ENCODE data around the gene CNTNAP2. TPM values are rescaled to one million over a fixed set of nuclear protein-coding genes. Genes with fewer than 3 reads are reported as not detected.

CNTNAP2 gene
- total RNA-seq, 2 donors from 2014 or later, result 171 to 228 TPM

GRCh38 chr7:146285418-146285817 is 168.8 kb downstream of the CNTNAP2 start:
- TF ChIP-seq, protein P1, sequence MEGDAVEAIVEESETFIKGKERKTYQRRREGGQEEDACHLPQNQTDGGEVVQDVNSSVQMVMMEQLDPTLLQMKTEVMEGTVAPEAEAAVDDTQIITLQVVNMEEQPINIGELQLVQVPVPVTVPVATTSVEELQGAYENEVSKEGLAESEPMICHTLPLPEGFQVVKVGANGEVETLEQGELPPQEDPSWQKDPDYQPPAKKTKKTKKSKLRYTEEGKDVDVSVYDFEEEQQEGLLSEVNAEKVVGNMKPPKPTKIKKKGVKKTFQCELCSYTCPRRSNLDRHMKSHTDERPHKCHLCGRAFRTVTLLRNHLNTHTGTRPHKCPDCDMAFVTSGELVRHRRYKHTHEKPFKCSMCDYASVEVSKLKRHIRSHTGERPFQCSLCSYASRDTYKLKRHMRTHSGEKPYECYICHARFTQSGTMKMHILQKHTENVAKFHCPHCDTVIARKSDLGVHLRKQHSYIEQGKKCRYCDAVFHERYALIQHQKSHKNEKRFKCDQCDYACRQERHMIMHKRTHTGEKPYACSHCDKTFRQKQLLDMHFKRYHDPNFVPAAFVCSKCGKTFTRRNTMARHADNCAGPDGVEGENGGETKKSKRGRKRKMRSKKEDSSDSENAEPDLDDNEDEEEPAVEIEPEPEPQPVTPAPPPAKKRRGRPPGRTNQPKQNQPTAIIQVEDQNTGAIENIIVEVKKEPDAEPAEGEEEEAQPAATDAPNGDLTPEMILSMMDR (conservative IDR thresholded peaks at IDR 0.05), result no peak
- no peak overlapping the region for H3K4me3 Mint-ChIP-seq
- Histone ChIP-seq H3K9ac (ENCODE audit: extremely low read depth, low read length, poor library complexity, severe bottlenecking) (no peak overlapping the region), H3K4me3 (ENCODE audit: low read length) (no peak overlapping the region), H3K9me3 (ENCODE audit: control insufficient read depth, low read length) (no peaks in the 10 kb centered on the region), H3K4me1 (ENCODE audit: control insufficient read depth, insufficient read depth, low read length) (peaks cover 4% of the 10 kb centered on the region), H3K36me3 (ENCODE audit: control insufficient read depth, insufficient read depth, low read length) (no peaks in the 10 kb centered on the region), H3K27ac (ENCODE audit: low read depth, low read length) (no peak overlapping the region), H3K27me3 (ENCODE audit: control insufficient read depth, insufficient read depth, low read length, poor library complexity, severe bottlenecking) (no peaks in the 10 kb centered on the region)
- 97 to 100% methylated on average over 1 of the region's 3 CpGs for WGBS, 2 experiments (ENCODE audit: insufficient coverage in 1 of 2, insufficient read length in 1 of 2)
- no peak overlapping the region for H3K27ac Mint-ChIP-seq
- peaks cover 18% of the 10 kb centered on the region for H3K4me1 Mint-ChIP-seq
- no peak for DNase-seq
- no peaks in the 10 kb centered on the region for H3K36me3 Mint-ChIP-seq (ENCODE audit: low read depth)
- H3K27me3 Mint-ChIP-seq (ENCODE audit: insufficient read depth), result no peaks in the 10 kb centered on the region
- H3K9me3 Mint-ChIP-seq, result no peaks in the 10 kb centered on the region

DNA sequence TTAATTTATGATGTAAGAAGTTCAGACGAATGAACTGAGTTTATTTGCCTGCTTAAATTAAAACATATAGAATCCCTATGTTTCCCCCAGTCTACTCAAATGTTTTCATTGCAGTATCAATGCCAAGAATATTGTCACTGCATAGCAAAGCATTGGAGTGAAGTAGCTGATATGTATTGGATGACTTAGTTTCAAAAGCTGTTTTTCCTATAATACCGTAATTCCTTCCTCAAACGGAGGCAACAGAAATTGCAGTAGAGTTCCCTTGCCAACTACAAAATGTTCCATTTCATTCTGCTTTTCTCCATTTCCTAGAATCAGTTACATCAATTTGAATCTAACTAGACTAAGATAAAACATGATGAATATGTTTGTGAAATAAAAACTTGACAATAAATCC is 174.1 kb downstream of the CNTNAP2 start:
- Mint-ChIP-seq H3K4me3 (no peak overlapping the region), H3K36me3 (ENCODE audit: low read depth) (no peaks in the 10 kb centered on the region), H3K27me3 (ENCODE audit: insufficient read depth) (no peaks in the 10 kb centered on the region), H3K4me1 (peaks cover 18% of the 10 kb centered on the region), H3K27ac (no peak overlapping the region), H3K9me3 (no peaks in the 10 kb centered on the region)
- H3K4me3 ChIP-seq (ENCODE audit: low read length), result no peak overlapping the region
- TF ChIP-seq, protein P1 (conservative IDR thresholded peaks at IDR 0.05), result no peak
- H3K9ac ChIP-seq (ENCODE audit: extremely low read depth, low read length, poor library complexity, severe bottlenecking), result no peak overlapping the region
- no peaks in the 10 kb centered on the region for H3K27me3 ChIP-seq (ENCODE audit: control insufficient read depth, insufficient read depth, low read length, poor library complexity, severe bottlenecking)
- DNase-seq, result no peak
- WGBS, 2 experiments (ENCODE audit: insufficient coverage in 1 of 2, insufficient read length in 1 of 2), result 90% methylated on average over 3 of the region's 3 CpGs; no CpG with 5 or more reads in 1 of the 2 experiments
- H3K36me3 ChIP-seq (ENCODE audit: control insufficient read depth, insufficient read depth, low read length), result no peaks in the 10 kb centered on the region
- H3K27ac ChIP-seq (ENCODE audit: low read depth, low read length), result no peak overlapping the region
- peaks cover 4% of the 10 kb centered on the region for H3K4me1 ChIP-seq (ENCODE audit: control insufficient read depth, insufficient read depth, low read length)
- no peaks in the 10 kb centered on the region for H3K9me3 ChIP-seq (ENCODE audit: control insufficient read depth, low read length)

DNA sequence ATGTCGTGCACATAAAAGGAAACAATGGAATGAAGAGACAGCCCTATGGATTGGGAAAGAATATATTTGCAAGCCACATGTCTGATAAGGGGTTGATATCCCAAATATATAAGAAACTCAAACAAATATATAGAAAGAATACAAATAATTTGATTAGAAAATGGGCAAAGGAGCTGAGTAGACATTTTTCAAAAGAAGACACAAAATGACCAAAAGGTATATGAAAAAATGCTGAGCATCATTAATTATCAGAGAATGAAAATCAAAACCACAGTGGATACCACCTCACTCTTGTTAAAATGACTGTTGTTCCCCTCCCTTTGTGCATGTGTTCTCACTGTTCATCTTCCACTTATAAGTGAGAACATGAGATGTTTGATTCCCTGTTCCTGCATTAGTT is 175.3 kb downstream of the CNTNAP2 start:
- 100% methylated on average over 1 of the region's 1 CpG; no CpG with 5 or more reads in 1 of the 2 experiments for WGBS, 2 experiments (ENCODE audit: insufficient coverage in 1 of 2, insufficient read length in 1 of 2)
- H3K27me3 Mint-ChIP-seq (ENCODE audit: insufficient read depth), result no peaks in the 10 kb centered on the region
- DNase-seq, result no peak
- H3K4me3 Mint-ChIP-seq, result no peak overlapping the region
- Histone ChIP-seq H3K4me1 (ENCODE audit: control insufficient read depth, insufficient read depth, low read length) (no peaks in the 10 kb centered on the region), H3K27ac (ENCODE audit: low read depth, low read length) (no peak overlapping the region), H3K4me3 (ENCODE audit: low read length) (no peak overlapping the region), H3K36me3 (ENCODE audit: control insufficient read depth, insufficient read depth, low read length) (no peaks in the 10 kb centered on the region), H3K9ac (ENCODE audit: extremely low read depth, low read length, poor library complexity, severe bottlenecking) (no peak overlapping the region), H3K27me3 (ENCODE audit: control insufficient read depth, insufficient read depth, low read length, poor library complexity, severe bottlenecking) (no peaks in the 10 kb centered on the region), H3K9me3 (ENCODE audit: control insufficient read depth, low read length) (no peaks in the 10 kb centered on the region)
- H3K27ac Mint-ChIP-seq, result no peak overlapping the region
- H3K9me3 Mint-ChIP-seq, result no peaks in the 10 kb centered on the region
- H3K4me1 Mint-ChIP-seq, result peaks cover 8% of the 10 kb centered on the region
- TF ChIP-seq, protein P1 (conservative IDR thresholded peaks at IDR 0.05), result no peak
- H3K36me3 Mint-ChIP-seq (ENCODE audit: low read depth), result no peaks in the 10 kb centered on the region
